Testis (tissue), 3 donors: ENCODE measurements around the gene CCDC14. TPM values are rescaled to one million over a fixed set of nuclear protein-coding genes. Genes with fewer than 3 reads are reported as not detected.
"Not testable (repeated sequence)": the region's sequence is repeated elsewhere in the genome, so short reads cannot be mapped to it uniquely, and the experiment has no call there.

Experiments used
- DNase-seq: peaks from one replicate; pipeline ENCODE4 v3.0.0-alpha.2; 2019
- H3K27ac ChIP-seq, 2 donors: fragments of 200-600 bp; sonication (generic); one replicate each; pipeline ENCODE4 v1.5.1; 2019
- H3K27me3 ChIP-seq: fragments of 200-600 bp; sonication (generic); one replicate; pipeline ENCODE4 v1.5.1; 2019
- H3K36me3 ChIP-seq: fragments of 200-600 bp; sonication (generic); one replicate; pipeline ENCODE4 v1.5.1; 2017; ENCODE audit warnings: low read depth; ENCODE audit errors: missing control alignments
- H3K4me1 ChIP-seq: fragments of 200-600 bp; sonication (generic); one replicate; pipeline ENCODE4 v1.5.1; 2019
- H3K4me3 ChIP-seq, 2 donors: fragments of 200-600 bp; sonication (generic); one replicate each; pipeline ENCODE4 v1.5.1; 2017 to 2019
- H3K9me3 ChIP-seq: fragments of 200-600 bp; sonication (generic); one replicate; pipeline ENCODE4 v1.5.1; 2017
- POLR2A ChIP-seq: fragments of 450-650 bp; IDR thresholded peaks from one replicate; pipeline ENCODE4 v1.6.1; 2017; ENCODE audit warnings: antibody characterized with exemption, mild to moderate bottlenecking, moderate library complexity
- WGBS, 2 donors: methylation state at CpG; one replicate each; pipeline ENCODE4 v1.1.5; 2018; 5-methylcytosine and 5-hydroxymethylcytosine counted together
- intact Hi-C: fragments of 100-400 bp; cut with DNase I; formaldehyde crosslinking; loops from one replicate; pipeline ENCODE4 v1.15.1; 2023; ENCODE audit warnings: low total_unique reads
- polyA plus RNA-seq: library from polyadenylated mRNA; stranded (reverse); fragments of 350-450 nt; fragmentation: Illumina TruSeq; extraction: RNeasy Lipid Tissue Mini Kit (QIAGEN cat#74804); gene quantifications from one replicate; pipeline ENCODE4 v1.2.3, GENCODE V29; 2014; ENCODE audit warnings: low read depth, low replicate concordance; ENCODE audit not compliant: insufficient read depth
- total RNA-seq, 2 donors: library from RNA; depleted of rRNA; stranded (reverse); fragments of >200 nt; gene quantifications; one replicate each; pipeline ENCODE4 v1.2.3, GENCODE V29; 2016
- TF ChIP-seq, protein P1 (sequence below), 3 experiments: fragments of 450-650 bp in 2 of 3; fragments of 200-600 bp in 1 of 3; sonication (generic) in 1 of 3; IDR thresholded peaks; one replicate each; pipeline ENCODE4 v1.5.1; 2016 to 2019; ENCODE audit warnings: antibody characterized with exemption in 3 of 3, mild to moderate bottlenecking in 2 of 3, moderate library complexity in 1 of 3

CCDC14 gene
- total and polyA plus RNA-seq, 3 donors from 2014 or later = 33.3 to 101 (median 63.7) TPM

DNA sequence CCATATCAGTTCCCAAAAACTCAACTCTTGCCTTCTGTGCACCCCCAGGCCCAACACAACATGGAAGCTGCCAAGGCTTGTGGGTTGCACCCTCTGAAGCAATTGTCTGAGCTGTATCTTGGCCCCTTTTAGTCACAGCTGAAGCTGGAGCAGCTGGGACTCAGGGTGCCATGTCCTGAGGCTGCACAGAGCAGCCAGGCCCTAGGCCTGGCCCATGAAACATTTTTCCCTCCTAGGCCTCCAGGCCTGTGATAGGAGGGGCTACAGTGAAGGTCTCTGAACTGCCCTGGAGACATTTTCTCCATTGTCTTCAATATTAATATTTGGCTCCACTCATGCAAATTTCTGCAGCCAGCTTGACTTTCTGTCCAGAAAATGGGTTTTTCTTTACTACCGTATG lies 68.8 kb downstream of the CCDC14 start:
- H3K4me1 ChIP-seq = no peaks in the 10 kb centered on the region
- H3K27me3 ChIP-seq = no peaks in the 10 kb centered on the region
- no peak overlapping the region for H3K4me3 ChIP-seq
- H3K36me3 ChIP-seq = no peaks in the 10 kb centered on the region
- no peak for DNase-seq
- no peak overlapping the region for H3K27ac ChIP-seq
- TF ChIP-seq POLR2A = no peak
- TF ChIP-seq, protein P1, sequence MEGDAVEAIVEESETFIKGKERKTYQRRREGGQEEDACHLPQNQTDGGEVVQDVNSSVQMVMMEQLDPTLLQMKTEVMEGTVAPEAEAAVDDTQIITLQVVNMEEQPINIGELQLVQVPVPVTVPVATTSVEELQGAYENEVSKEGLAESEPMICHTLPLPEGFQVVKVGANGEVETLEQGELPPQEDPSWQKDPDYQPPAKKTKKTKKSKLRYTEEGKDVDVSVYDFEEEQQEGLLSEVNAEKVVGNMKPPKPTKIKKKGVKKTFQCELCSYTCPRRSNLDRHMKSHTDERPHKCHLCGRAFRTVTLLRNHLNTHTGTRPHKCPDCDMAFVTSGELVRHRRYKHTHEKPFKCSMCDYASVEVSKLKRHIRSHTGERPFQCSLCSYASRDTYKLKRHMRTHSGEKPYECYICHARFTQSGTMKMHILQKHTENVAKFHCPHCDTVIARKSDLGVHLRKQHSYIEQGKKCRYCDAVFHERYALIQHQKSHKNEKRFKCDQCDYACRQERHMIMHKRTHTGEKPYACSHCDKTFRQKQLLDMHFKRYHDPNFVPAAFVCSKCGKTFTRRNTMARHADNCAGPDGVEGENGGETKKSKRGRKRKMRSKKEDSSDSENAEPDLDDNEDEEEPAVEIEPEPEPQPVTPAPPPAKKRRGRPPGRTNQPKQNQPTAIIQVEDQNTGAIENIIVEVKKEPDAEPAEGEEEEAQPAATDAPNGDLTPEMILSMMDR (IDR thresholded peaks at IDR 0.05) = no peak
- no peaks in the 10 kb centered on the region for H3K9me3 ChIP-seq
- WGBS, 2 donors = 0% methylated on average over 1 of the region's 1 CpG
- intact Hi-C loops = no loop called here

DNA sequence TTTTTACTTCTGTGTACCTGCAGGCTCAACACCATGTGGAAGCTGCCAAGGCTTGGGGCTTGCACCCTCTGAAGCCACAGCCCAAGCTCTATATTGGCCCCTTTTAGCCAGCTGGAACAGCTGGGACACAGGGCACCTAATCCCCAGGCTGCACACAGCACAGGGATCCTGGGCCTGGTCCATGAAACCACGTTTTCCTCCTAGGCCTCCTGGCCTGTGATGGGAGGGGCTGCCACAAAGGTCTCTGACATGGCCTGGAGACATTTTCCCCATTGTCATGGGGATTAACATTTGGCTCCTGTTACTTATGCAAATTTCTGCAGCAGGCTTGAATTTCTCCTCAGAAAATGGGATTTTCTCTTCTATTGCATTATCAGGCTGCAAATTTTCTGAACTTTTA lies 70.0 kb downstream of the CCDC14 start:
- H3K4me1 ChIP-seq, DNase-seq, H3K36me3 ChIP-seq, intact Hi-C loops, H3K9me3 ChIP-seq, H3K27me3 ChIP-seq, H3K27ac ChIP-seq, H3K4me3 ChIP-seq: not testable (repeated sequence)
- WGBS, 2 donors = 54 to 58% methylated on average over 1 of the region's 1 CpG

DNA sequence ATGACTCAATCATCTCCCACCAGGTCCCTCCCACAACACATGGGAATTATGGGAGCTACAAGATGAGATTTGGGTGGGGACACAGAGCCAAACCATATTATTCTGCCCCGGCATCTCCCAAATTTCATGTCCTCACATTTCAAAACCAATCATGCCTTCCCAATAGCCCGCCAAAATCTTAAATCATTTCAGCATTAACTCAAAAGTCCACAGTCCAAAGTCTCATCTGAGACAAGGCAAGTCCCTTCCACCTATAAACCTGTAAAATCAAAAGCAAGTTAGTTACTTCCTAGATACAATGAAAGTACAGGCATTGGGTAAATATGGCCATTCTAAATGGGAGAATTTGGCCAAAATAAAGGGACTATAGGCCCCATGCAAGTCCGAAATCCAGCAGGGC lies 70.9 kb downstream of the CCDC14 start:
- H3K27me3 ChIP-seq, H3K36me3 ChIP-seq, H3K9me3 ChIP-seq, H3K27ac ChIP-seq, DNase-seq, H3K4me3 ChIP-seq, H3K4me1 ChIP-seq, intact Hi-C loops: not testable (repeated sequence)
- WGBS, 2 donors = 92 to 93% methylated on average over 3 of the region's 3 CpGs

DNA sequence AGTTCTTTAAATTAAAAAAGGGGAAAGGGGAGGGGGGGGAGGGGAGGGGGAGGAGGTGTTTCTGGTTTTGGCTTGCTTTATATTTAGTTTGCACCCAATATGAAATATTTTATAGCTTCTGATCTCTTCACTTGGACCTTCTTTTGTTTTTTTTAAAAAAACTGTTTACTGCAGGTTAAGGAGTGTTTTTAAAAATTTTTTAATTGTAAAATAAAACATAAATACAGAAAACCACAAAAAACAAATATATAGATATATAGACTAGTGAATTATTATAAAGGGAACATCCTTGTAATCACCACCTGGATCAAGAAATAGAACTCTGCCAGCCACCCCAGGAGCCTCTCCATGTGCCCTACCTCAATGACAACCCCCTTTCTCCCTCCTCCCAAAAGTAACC lies 76.0 kb downstream of the CCDC14 start:
- H3K27me3 ChIP-seq = no peaks in the 10 kb centered on the region
- TF ChIP-seq POLR2A = no peak
- TF ChIP-seq, protein P1 (IDR thresholded peaks at IDR 0.05) = no peak
- H3K4me1 ChIP-seq = no peaks in the 10 kb centered on the region
- H3K27ac ChIP-seq = no peak overlapping the region
- no peaks in the 10 kb centered on the region for H3K36me3 ChIP-seq
- no peak for DNase-seq
- H3K9me3 ChIP-seq = no peaks in the 10 kb centered on the region
- intact Hi-C loops = no loop called here
- H3K4me3 ChIP-seq = no peak overlapping the region

DNA sequence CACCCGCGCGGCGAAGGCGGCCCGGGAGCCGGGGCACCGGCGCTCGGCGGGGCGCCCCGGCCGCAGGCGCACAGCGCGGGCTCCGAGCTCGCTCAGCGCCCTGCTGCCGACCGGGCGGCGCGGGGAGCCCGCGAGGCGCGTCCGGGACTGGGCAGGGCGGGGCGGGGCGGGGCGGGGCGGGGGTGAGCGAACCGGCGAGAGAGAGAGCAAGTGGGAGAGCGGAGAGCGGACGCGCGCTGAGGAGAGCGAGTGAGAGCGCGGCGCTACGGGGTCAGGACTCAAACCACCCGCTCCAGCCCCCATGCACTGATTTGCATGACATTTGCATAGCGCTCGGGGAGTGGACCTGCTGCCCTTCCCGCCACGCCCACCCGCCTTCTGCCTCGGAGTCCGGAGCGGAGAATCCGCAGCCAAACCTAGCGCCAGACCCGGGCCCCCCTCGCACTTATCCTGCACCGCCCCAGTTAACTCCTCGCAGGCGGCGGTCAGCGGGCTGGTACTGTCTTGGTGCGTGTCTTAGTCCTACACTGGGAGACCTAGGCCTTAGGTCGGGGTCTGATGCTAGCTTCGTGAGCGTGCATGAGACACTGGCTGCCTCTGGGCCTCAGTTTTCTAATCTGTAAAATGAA lies 76.7 kb downstream of the CCDC14 start, which contains the start of gene MYLK:
Gene MYLK (minus strand): TSS at position 130 of the 629 bp plus-strand sequence. CDS start 90,491 bp downstream, outside the sequence.
- Histone ChIP-seq H3K4me1 (no peaks in the 10 kb centered on the region), H3K27me3 (no peaks in the 10 kb centered on the region), H3K4me3 (peak within 1 kb of the TSS; percentile 40 to 45), H3K9me3 (no peaks in the 10 kb centered on the region), H3K36me3 (no peaks in the 10 kb centered on the region), H3K27ac (no peak within 1 kb of the TSS)
- TF ChIP-seq POLR2A = no peak
- TF ChIP-seq, protein P1 (IDR thresholded peaks at IDR 0.05) = no peak
- intact Hi-C loops = no loop called here
- 0 to 2% methylated on average over 12 to 36 of the region's 70 CpGs for WGBS, 2 donors
- peak; percentile 79 for DNase-seq

DNA sequence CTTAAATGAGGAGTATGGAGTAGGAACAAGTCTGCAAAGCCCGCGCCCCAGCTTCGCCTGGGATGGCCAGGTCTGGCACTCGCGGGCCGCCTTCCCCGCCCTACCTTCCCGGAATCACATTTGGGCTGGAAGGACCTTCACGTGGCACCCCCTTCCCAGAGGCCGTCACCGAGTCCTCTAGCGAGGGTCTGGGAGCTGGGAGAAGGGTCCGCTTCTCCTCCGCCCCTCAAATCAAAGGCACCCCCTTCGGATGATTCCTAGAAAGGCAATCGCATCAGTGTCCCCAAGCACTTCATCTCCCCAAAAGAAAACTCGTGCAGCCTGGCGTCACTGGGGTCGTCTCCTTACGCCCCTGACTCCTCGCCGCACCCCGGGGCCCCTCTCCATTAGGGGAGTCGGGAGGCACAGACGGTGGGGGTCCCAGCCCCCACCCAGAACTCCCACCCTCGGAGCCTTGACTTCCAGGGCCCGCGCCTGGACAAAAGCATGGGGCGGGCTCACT lies 77.3 kb downstream of the CCDC14 start:
- 1 to 4% methylated on average over 25 to 27 of the region's 29 CpGs for WGBS, 2 donors
- Histone ChIP-seq H3K27ac (no peak overlapping the region), H3K4me1 (no peaks in the 10 kb centered on the region), H3K4me3 (peak overlapping the region; percentile 40 to 42), H3K9me3 (no peaks in the 10 kb centered on the region), H3K27me3 (no peaks in the 10 kb centered on the region), H3K36me3 (no peaks in the 10 kb centered on the region)
- intact Hi-C loops = no loop called here
- TF ChIP-seq, protein P1 (IDR thresholded peaks at IDR 0.05) = no peak
- TF ChIP-seq POLR2A = no peak
- no peak for DNase-seq
